Embryonic facial prominence (tissue), 1 donor: ENCODE measurements around the gene DNAH6.
"Not testable (repeated sequence)": the region's sequence is repeated elsewhere in the genome, so short reads cannot be mapped to it uniquely, and the experiment has no call there.

Experiments used
- DNase-seq: peaks from one replicate; pipeline ENCODE4 v3.0.0-alpha.2; 2016; ENCODE audit errors: extremely low spot score

The DNAH6 gene

DNA sequence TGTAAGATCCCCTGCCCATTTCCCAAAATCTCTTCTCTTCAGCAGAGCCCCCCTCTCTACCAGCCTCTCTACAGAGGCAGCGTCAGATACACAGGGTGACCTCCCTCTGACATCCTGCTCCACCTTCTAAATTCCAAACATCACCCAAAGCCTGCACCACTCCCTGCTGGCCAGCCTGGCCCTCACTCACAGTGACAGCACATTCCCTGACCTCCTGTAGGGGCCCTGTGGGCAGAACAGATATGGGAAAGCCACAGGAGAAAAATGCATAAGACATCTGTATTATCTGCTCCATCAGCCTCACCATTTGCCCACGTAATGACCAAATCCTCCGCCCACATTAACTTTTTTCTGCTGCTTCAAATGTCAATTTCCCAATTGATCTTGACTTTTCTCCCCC lies 324.0 kb downstream of the DNAH6 start:
- DNase-seq = no peak

DNA sequence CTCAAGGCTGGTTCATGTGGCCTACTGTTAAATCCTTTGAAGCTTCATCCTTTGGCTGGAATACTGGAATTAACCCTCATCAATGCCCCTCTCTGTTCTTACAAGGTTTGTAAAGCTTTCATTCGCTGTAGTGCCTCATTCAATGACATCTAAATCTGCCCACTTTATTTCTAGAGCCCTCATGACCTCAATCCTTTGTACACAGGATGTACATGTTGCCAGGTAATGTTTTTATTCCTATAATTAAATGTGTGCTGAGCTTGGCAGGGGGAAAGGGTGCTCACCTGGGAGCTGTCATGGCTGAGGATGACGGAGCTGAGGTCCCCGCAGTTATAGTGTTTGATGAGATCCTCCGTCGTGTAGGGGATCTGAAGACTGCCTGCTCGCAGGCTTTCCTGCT lies 325.3 kb downstream of the DNAH6 start:
- DNase-seq = no peak

GRCh38 chr2:84844141-84844540 lies 327.8 kb downstream of the DNAH6 start:
- no peak for DNase-seq

GRCh38 chr2:84846041-84846663 lies 329.9 kb downstream of the DNAH6 start:
- DNase-seq = no peak

GRCh38 chr2:84846741-84847142 lies 330.4 kb downstream of the DNAH6 start:
- no peak for DNase-seq

DNA sequence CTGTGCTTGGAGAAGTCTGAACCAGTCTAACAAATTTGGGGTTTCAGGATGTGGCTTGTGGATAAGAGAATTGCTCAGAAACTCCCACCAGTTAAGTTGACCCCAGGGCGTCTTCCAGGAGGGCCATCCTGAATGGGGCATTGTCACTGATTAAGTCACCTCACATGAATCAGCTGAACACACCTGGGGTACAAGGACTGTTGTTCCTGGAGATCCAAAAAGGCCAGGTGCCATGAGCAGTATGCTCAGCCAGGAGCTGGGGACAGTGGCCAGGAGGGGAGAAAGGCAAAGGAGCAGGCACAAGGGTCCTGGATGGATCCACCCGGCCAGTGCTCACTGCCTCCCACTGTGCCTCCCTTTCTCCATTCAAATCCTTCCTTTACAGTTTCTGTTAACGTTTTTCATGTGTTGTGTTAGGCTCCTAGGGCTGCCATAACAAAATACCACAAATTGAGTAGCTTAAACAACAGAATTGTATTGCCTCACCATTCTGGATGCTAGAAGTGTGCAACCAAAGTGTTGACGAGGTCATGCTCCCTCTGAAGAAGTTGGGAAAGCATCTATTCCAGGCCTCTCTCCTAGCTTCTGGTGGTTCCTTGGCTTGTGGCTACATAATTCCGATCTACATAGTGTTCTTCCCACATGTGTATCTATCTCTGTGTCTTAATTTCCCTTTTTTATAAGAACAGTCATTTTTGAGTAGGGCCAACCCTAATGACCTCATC lies 331.2 kb downstream of the DNAH6 start:
- DNase-seq = no peak

GRCh38 chr2:84849271-84849952 lies 333.1 kb downstream of the DNAH6 start:
- DNase-seq = no peak

DNA sequence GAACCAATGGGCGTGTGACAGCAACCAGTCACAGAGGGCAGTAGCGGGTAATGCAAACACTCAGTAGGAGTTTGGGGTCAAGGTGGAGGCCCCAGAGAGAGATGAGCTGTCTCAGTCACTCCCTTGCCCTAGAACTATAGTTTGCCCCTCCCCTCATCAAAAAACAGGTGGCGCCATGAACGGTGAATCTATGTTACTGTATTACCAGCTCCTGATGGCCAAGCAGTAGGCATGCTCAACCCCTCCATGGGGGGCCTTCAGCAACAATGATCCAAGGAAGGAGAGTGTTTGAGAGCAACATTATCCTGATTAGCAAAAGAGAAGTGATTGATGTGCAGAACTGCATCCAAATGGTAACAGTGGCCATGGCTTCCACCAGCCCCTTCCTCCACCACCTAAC lies 334.2 kb downstream of the DNAH6 start:
- no peak for DNase-seq

DNA sequence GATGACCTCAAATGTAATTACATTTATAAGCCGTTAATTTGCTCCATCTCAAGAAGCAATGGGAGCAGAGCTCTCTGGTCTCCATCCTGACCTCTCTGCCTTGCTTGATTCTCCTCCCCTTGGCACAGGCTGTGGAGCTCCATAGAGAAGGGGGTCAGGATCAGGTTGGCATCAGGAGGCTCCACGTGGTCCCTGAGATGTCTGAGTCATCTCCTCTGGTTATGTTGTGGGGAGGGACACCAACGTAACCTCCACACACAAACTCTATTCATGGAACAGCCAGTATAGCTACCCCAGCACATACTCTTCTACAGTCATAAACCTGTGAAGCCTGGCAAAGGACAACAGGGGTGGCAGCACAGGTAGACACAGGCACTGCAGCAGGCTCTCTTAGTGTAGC lies 335.6 kb downstream of the DNAH6 start:
- DNase-seq = no peak

DNA sequence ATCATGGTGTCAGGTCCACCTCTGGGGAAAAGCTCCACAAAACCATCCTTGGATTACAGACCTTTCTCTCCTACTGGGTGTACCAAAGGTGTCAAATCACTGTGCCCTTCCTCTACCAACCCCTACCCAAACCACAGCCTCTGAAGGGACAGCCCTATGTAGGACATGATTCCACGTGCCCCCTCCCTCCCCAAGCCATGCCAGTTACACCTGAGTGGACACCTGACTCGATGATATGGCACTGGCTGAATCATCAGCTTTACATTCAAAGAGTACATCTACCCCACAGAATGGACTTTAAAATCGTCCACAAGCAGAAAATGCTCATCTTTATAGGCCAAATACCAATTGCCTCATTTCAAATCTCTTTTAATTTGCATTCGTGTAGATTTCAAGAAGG lies 338.6 kb downstream of the DNAH6 start:
- DNase-seq = no peak

DNA sequence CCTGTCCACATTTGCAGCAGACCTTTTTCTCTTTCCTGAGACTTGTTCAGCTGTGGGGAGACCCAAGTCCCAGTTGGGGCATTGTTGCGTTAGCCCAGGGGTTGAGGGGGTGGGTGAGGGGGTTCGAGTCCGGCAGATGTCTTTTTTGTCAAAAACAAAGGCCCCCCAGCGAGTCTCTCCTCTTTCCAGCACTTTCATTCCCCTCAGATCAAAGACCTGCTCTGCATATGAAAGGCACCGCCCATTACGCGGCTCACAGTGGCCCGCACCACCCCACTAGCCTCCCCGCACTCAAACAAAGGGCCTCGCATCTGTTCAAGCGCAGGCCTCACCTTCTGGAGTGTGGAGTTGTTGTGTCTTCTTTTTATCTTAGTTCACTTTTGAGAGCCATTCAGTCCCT lies 339.4 kb downstream of the DNAH6 start:
- DNase-seq = no peak

DNA sequence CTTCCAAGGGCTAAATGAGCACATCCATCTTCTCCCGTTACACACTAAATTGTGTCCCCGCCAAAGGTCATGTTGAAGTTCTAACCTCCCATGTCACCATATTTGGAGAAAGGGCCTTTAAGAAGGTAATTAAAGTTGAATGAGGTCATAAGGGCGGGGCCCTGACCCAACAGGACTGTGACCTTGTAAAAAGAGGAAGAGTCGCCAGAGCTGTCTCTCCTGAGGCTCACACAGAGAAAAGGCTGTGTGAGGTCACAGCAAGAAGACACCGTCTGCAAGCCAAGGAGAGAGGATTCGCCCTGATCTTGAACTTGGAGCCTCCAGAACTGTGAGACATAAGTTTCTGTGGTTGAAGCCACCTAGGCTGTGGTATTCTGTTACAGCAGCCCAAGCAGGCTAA lies 340.5 kb downstream of the DNAH6 start:
- DNase-seq = no peak

- no peak for DNase-seq
Observed at GRCh38 chr2:84857566-84857965, 341.3 kb downstream of the DNAH6 start.

- no peak for DNase-seq
Observed at GRCh38 chr2:84858123-84858522, 341.8 kb downstream of the DNAH6 start.

GRCh38 chr2:84858937-84859336 lies 342.6 kb downstream of the DNAH6 start:
- DNase-seq = no peak

DNA sequence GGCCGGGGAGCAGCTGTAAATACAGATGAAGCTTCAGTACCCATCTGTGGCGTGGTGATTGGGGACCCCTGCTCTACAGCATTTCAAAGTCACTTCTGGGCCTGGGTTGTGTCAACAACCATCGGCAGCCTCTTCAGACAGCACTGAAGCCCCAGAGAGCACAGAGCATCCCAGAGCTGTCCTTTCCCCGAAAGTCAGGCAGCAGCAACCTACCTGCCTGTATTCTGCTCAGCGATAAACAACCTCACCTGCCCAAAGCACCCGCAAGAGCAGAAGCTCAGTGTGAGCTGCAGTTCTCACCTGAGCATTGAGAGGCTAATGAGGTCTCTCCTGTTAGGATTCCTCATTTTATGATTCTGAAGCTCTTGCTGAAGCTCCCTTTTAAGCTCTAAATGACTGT lies 345.2 kb downstream of the DNAH6 start:
- DNase-seq = no peak

- no peak for DNase-seq
Observed at GRCh38 chr2:84862006-84862405, 345.7 kb downstream of the DNAH6 start.

DNA sequence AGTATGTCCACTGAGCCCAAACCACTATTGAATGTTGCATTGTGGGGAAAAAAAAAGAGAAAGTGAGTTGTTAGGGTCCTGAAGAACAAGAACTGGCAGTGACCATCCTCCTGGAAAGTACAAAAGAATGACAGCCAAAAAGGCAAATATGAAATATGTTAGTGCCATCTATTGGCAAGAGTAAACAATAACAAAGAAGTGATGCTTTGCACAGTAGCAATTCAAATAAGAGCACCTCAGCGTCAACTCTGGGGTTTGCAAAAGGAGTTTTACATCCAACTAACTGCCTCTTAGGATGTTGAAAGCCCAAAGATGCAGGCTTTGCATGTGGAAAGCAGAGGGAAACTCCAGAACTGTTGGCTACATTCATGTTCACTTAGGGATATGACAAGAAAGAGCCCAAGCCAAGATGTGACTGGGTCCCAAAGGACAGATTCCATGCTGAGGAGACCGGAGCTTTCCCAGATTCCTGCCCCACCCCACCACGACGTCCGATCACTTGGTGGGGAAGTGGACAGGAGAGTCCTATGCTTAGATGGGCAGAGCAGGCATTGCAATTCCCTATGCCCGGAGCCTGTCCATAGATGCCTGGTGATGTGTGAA lies 349.0 kb downstream of the DNAH6 start:
- DNase-seq = no peak

- no peak for DNase-seq
Observed at GRCh38 chr2:84866122-84866521, 349.8 kb downstream of the DNAH6 start.

DNA sequence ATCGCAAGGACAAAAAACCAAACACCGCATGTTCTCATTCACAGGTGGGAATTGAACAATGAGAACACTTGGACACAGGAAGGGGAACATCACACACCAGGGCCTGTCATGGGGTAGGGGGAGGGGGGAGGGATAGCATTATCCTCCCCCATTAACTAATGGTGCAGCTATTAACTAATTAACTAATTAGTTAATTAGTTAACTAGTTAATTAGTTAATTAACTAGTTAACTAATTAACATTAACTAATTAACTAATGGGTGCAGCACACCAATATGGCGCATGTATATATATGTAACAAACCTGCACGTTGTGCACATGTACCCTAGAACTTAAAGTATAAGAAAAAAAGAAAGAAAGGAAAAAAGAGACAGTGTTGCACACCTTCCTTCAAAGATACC lies 352.0 kb downstream of the DNAH6 start:
- DNase-seq = not testable (repeated sequence)
